ENCODE measurements around the gene PAQR3. TPM values are rescaled to one million over a fixed set of nuclear protein-coding genes. Genes with fewer than 3 reads are reported as not detected.
"Not testable (repeated sequence)": the region's sequence is repeated elsewhere in the genome, so short reads cannot be mapped to it uniquely, and the experiment has no call there.

Gene PAQR3
- total RNA-seq, 2 donors from 2014 or later = 6.9 to 31.0 TPM

DNA sequence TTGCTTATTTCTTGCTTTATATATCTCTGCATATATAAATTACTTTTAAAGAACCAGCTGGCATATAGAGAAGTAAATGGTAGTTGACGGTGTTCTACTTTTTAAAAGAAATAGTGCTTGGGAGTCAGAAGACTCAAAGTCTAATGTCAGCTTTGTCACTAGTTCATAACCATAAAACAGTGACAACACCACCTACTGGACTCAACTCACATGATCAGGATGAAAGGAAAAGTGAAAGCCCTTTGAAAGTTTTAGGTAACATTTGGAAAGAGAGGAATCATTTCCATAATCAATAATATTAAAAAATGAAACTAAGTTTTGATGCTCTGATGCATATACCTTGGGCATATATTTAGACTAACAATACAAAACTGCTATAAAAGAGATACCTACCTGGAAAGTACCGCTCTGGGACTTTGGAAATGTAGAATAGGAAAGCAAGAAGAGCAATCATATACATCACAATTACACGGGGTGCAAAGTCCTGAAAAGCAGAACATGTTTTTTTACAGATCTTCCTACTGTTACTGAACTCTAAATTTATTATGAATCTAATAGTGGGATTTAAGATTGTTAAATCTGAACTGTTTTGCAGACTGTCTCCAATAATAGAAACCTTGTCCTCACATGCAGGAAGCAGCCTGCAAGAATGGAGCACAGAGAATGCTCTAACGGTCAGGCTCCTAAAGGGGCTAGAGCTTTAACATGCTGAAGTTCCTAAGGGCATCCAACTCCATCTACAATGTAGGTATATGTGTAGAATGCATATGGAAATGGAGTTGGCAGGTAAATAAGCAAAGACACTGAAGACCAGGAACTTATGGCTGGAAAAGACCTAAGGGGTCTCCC is 15.6 kb downstream of the PAQR3 start:
- Histone ChIP-seq H3K36me3 (peaks cover 0 to 3% of the 10 kb centered on the region in 2 donors), H3K4me3 (no peak overlapping the region), H3K4me1 (replicated peaks) (no peaks in the 10 kb centered on the region), H3K27me3 (replicated peaks; ENCODE audit: insufficient read depth) (no peaks in the 10 kb centered on the region), H3K27ac (no peak overlapping the region), H3K9me3 (no peaks in the 10 kb centered on the region)
- DNase-seq (ENCODE audit: low spot score) = no peak
- intact Hi-C loops (cut with DNase I) = no loop called here
- no peak for TF ChIP-seq POLR2AphosphoS5 (IDR thresholded peaks at IDR 0.05)
- TF ChIP-seq, protein P1, sequence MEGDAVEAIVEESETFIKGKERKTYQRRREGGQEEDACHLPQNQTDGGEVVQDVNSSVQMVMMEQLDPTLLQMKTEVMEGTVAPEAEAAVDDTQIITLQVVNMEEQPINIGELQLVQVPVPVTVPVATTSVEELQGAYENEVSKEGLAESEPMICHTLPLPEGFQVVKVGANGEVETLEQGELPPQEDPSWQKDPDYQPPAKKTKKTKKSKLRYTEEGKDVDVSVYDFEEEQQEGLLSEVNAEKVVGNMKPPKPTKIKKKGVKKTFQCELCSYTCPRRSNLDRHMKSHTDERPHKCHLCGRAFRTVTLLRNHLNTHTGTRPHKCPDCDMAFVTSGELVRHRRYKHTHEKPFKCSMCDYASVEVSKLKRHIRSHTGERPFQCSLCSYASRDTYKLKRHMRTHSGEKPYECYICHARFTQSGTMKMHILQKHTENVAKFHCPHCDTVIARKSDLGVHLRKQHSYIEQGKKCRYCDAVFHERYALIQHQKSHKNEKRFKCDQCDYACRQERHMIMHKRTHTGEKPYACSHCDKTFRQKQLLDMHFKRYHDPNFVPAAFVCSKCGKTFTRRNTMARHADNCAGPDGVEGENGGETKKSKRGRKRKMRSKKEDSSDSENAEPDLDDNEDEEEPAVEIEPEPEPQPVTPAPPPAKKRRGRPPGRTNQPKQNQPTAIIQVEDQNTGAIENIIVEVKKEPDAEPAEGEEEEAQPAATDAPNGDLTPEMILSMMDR (IDR thresholded peaks at IDR 0.05) = peak in 1 of 4 experiments; percentile 14
- WGBS = 77% methylated on average over 4 of the region's 4 CpGs

- H3K4me3 ChIP-seq = no peak overlapping the region
- no peaks in the 10 kb centered on the region for H3K9me3 ChIP-seq
- intact Hi-C loops (cut with DNase I) = no loop called here
- H3K27me3 ChIP-seq (replicated peaks; ENCODE audit: insufficient read depth) = no peaks in the 10 kb centered on the region
- WGBS = 88% methylated on average over 4 of the region's 4 CpGs
- no peak for TF ChIP-seq POLR2AphosphoS5 (IDR thresholded peaks at IDR 0.05)
- TF ChIP-seq POLR2A (IDR thresholded peaks at IDR 0.05) = no peak
- TF ChIP-seq, protein P1 (IDR thresholded peaks at IDR 0.05) = no peak
- H3K27ac ChIP-seq = no peak overlapping the region
- DNase-seq (ENCODE audit: low spot score) = no peak
- H3K36me3 ChIP-seq = no peaks in the 10 kb centered on the region
- no peaks in the 10 kb centered on the region for H3K4me1 ChIP-seq (replicated peaks)
These were observed 17.0 kb downstream of the PAQR3 start for GRCh38 chr4:78922207-78922606.

- intact Hi-C loops (cut with DNase I) = no loop called here
- Histone ChIP-seq H3K36me3 (no peaks in the 10 kb centered on the region), H3K4me3 (no peak overlapping the region), H3K27ac (no peak overlapping the region), H3K9me3 (no peaks in the 10 kb centered on the region), H3K4me1 (replicated peaks) (no peaks in the 10 kb centered on the region), H3K27me3 (replicated peaks; ENCODE audit: insufficient read depth) (no peaks in the 10 kb centered on the region)
- DNase-seq (ENCODE audit: low spot score) = no peak
- WGBS = 95% methylated on average over 2 of the region's 2 CpGs
- TF ChIP-seq, protein P1 (IDR thresholded peaks at IDR 0.05) = no peak
- no peak for TF ChIP-seq POLR2AphosphoS5 (IDR thresholded peaks at IDR 0.05)
- TF ChIP-seq POLR2A (IDR thresholded peaks at IDR 0.05) = no peak
These were observed 28.6 kb downstream of the PAQR3 start for GRCh38 chr4:78910612-78911011.

GRCh38 chr4:78908974-78909373 is 30.3 kb downstream of the PAQR3 start:
- WGBS = 95% methylated on average over 6 of the region's 6 CpGs
- H3K4me3 ChIP-seq = not testable (repeated sequence)

GRCh38 chr4:78907638-78908037 is 31.6 kb downstream of the PAQR3 start:
- 93% methylated on average over 6 of the region's 6 CpGs for WGBS

More at GRCh38 chr4:78908974-78909373, 30.3 kb downstream of the PAQR3 start:
- H3K9me3 ChIP-seq; H3K27ac ChIP-seq; DNase-seq (ENCODE audit: low spot score); intact Hi-C loops (cut with DNase I); H3K4me1 ChIP-seq (replicated peaks); H3K27me3 ChIP-seq (replicated peaks; ENCODE audit: insufficient read depth); H3K36me3 ChIP-seq: not testable (repeated sequence)

More at GRCh38 chr4:78907638-78908037, 31.6 kb downstream of the PAQR3 start:
- TF ChIP-seq, protein P1 (IDR thresholded peaks at IDR 0.05) = no peak
- TF ChIP-seq POLR2A (IDR thresholded peaks at IDR 0.05) (no peak), POLR2AphosphoS5 (IDR thresholded peaks at IDR 0.05) (no peak)
- H3K4me1 ChIP-seq (replicated peaks) = no peaks in the 10 kb centered on the region
- no peaks in the 10 kb centered on the region for H3K9me3 ChIP-seq
- no peaks in the 10 kb centered on the region for H3K27me3 ChIP-seq (replicated peaks; ENCODE audit: insufficient read depth)
- intact Hi-C loops (cut with DNase I) = no loop called here
- no peaks in the 10 kb centered on the region for H3K36me3 ChIP-seq
- no peak overlapping the region for H3K4me3 ChIP-seq
- DNase-seq (ENCODE audit: low spot score) = no peak
- no peak overlapping the region for H3K27ac ChIP-seq

Data from prostate gland (tissue), 2 donors.